Brain microvascular endothelial cell (primary cell): ENCODE results near the gene GMDS.

Experiments
- DNase-seq: peaks from one replicate; pipeline ENCODE4 v3.0.0-alpha.2; 2020
- H3K27ac ChIP-seq: fragments of 250-450 bp; sonication (Bioruptor Pico); 2 replicates; pipeline ENCODE4 v1.5.1; 2020; ENCODE audit warnings: mild to moderate bottlenecking, moderate library complexity
- H3K27me3 ChIP-seq: fragments of 250-450 bp; sonication (Bioruptor Pico); replicated peaks from 2 replicates; pipeline ENCODE4 v1.5.1; 2020; ENCODE audit warnings: mild to moderate bottlenecking
- H3K36me3 ChIP-seq: fragments of 250-450 bp; sonication (Bioruptor Pico); replicated peaks from 2 replicates; pipeline ENCODE4 v1.5.1; 2020; ENCODE audit warnings: mild to moderate bottlenecking
- H3K4me3 ChIP-seq: 2 replicates; pipeline ENCODE4 v1.5.1; 2011; ENCODE audit warnings: low read depth, mild to moderate bottlenecking, control low read depth, low read length, moderate library complexity
- CTCF ChIP-seq: IDR thresholded peaks from 2 replicates; pipeline ENCODE4 v1.5.1; 2011; ENCODE audit warnings: low read depth, mild to moderate bottlenecking, moderate library complexity, low read length, control low read depth, inconsistent platforms; ENCODE audit errors: missing control alignments
- in situ Hi-C: cut with HindIII; loops from 2 replicates; pipeline ENCODE4 v1.10.0; 2017; ENCODE audit warnings: low sequenced_read_pairs, low pct_ligation_motif_present

The GMDS gene

DNA sequence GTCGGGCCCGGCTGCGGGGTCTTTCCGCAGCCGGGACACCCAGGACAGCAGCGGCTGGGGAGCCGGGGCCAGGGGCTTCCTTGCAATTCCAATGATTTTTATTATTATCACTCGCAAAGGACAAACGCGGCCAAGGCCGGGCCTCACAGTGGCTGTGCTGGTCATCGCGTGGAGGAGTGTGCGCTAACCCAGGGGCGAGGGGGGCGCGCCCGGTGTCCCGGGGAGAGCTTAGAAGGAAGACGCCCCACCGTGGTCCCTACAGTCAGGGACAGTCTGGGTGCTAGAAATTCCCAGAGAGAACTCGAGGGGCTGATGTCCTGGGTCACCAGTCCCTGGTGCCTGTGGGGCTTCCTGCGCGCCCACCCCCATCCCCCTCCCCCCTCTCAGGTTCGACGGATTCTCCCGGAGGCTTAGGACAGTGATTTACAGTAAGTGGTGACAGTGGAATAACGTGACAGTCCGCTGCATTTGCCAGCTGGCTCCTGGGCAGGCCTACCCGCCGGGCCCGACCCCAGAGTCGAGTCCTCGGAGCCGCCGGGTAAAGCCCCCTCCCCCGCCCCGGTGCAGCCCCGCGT is 626.2 kb downstream of the GMDS start:
- Histone ChIP-seq H3K27me3 (peaks cover 43% of the 10 kb centered on the region), H3K4me3 (no peak overlapping the region), H3K27ac (no peak overlapping the region), H3K36me3 (no peaks in the 10 kb centered on the region)
- no peak for DNase-seq
- TF ChIP-seq CTCF: no peak
- in situ Hi-C loops: loop anchor here (25.0 kb wide), 2 partner anchors 493 to 743 kb away; no protein-coding TSS in a partner anchor

GRCh38 chr6:1618311-1619097 is 626.9 kb downstream of the GMDS start:
- in situ Hi-C loops: loop anchor here (25.0 kb wide), 2 partner anchors 494 to 744 kb away; no protein-coding TSS in a partner anchor
- H3K27me3 ChIP-seq: peaks cover 37% of the 10 kb centered on the region
- no peak for TF ChIP-seq CTCF
- DNase-seq: no peak
- H3K36me3 ChIP-seq: no peaks in the 10 kb centered on the region
- H3K27ac ChIP-seq: no peak overlapping the region
- no peak overlapping the region for H3K4me3 ChIP-seq

DNA sequence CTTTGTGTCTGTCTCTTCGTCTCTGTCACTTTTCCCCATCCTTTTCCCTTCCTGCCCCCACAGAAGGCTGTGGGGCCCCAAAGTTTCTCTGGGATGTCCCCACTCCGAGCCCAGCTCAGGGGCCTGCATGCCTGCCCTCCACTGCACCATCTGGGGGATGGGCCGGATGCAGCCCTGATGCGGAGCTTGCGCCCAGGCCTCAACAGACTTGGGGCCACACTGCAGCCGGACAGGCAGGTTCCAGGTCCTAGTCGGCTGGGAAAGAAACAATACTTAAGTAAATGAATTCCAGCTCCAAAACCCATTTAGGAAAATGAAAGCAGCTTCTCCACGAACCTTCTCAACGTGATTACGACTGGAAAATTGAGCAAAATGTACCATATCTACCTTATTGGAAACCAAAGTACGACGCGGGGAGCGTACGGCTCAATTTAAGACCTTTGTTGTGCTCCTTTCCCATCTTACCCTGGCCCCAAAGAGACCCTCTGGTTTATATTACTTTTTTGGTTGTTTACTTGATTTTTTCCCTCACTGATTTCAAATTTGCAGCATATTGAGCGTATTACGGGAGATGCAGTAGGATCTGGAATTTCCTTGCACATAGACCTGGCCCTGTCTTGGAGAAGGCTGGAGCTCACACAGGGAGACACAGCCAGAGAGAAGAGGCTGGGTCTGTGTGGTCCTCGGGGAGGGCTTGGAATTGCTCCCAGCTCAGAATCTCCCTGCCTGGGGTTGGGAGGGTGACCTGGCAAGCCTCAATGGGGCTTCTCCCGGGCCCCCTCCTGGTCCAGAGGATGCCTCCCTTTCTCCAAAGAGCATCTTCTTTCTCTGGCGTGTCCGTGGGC is 627.7 kb downstream of the GMDS start:
- H3K36me3 ChIP-seq: no peaks in the 10 kb centered on the region
- no peak overlapping the region for H3K27ac ChIP-seq
- H3K27me3 ChIP-seq: peaks cover 29% of the 10 kb centered on the region
- no peak for DNase-seq
- no peak for TF ChIP-seq CTCF
- no peak overlapping the region for H3K4me3 ChIP-seq
- in situ Hi-C loops: loop anchor here (25.0 kb wide), 2 partner anchors 495 to 745 kb away; no protein-coding TSS in a partner anchor

DNA sequence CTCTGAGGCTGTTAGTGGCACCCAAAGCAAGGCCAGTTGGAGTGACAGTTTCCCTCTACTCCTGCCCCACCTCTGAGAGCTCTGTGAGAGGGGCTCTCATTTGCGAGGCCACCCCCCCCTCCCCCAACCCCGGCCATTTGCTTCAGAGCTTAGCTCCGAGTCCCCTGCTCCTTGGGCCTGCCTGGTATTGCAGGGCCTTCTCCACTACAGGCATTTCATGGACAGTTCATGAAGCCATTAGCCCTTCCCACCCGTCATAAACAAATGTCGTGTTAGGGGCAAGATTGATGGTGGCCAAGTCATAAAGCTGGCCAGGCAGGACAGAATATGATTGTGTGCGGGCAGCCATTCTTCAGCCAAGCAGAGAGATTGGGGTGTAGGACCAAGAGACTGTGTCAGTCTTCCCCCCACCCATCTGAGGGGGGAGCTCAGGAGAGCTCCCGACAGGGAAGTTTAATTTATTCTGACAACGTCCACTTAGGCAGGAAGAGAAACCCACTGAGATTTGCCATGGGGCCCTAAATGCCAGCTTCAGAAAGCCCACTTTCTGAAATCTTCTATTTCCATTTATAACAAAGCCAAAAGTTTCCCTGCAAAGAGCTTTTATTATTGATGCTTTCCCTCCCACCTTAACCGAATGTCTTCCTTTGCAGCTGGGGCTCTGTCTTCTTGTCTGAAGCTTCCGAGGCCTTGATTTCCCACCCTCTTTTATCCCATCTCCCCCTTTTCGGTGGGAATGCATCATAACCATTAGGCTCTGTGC is 628.5 kb downstream of the GMDS start:
- Histone ChIP-seq H3K27ac (no peak overlapping the region), H3K36me3 (no peaks in the 10 kb centered on the region), H3K4me3 (no peak overlapping the region), H3K27me3 (peaks cover 25% of the 10 kb centered on the region)
- DNase-seq: no peak
- no peak for TF ChIP-seq CTCF
- in situ Hi-C loops: loop anchor here (25.0 kb wide), 2 partner anchors 495 to 745 kb away; no protein-coding TSS in a partner anchor

GRCh38 chr6:1615853-1616420 is 629.5 kb downstream of the GMDS start:
- DNase-seq: no peak

More at GRCh38 chr6:1615853-1616420, 629.5 kb downstream of the GMDS start:
- Histone ChIP-seq H3K27me3 (peaks cover 18% of the 10 kb centered on the region), H3K4me3 (no peak overlapping the region), H3K27ac (no peak overlapping the region), H3K36me3 (no peaks in the 10 kb centered on the region)
- no peak for TF ChIP-seq CTCF
- in situ Hi-C loops: loop anchor here (25.0 kb wide), 2 partner anchors 496 to 746 kb away; no protein-coding TSS in a partner anchor
